C4-2B (cell line): Measurements from ENCODE around the gene RNF130.
A peak's percentile ranks its signal among the peaks of the same experiment; 100 is the strongest.

Source experiments
- H3K27ac ChIP-seq: fragments of 450-650 bp; 2 replicates; pipeline ENCODE4 v1.5.1; 2017
- ZFX ChIP-seq: fragments of 450-650 bp; IDR thresholded peaks from 2 replicates; pipeline ENCODE4 v1.6.1; 2017
- TF ChIP-seq, protein P1 (sequence below): fragments of 450-650 bp; conservative IDR thresholded peaks from 2 replicates; pipeline ENCODE4 v1.5.1; 2017; ENCODE audit warnings: mild to moderate bottlenecking

The RNF130 gene

DNA sequence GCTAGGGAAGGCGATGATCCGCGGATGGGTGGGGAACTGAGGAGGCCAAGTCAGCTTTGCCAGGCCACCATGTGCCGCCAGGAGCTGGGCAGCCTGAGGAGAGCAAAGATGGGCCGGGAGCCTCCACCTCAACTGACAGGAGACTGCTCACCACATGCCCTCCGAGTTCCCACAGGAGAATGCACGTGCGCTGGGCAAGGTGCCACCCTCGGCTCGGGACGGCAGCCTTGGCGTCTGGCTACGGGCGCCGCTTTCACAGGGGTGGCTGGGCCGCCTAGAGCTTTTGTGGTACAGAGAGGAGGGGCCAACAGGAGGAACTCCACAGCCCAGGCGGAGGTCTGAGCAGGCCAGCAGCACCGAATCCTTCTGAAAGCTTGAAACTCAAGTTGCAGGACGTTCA, 158.6 kb downstream of the RNF130 start:
- H3K27ac ChIP-seq, result peak overlapping the region; percentile 84
- TF ChIP-seq ZFX, result no peak
- TF ChIP-seq, protein P1, sequence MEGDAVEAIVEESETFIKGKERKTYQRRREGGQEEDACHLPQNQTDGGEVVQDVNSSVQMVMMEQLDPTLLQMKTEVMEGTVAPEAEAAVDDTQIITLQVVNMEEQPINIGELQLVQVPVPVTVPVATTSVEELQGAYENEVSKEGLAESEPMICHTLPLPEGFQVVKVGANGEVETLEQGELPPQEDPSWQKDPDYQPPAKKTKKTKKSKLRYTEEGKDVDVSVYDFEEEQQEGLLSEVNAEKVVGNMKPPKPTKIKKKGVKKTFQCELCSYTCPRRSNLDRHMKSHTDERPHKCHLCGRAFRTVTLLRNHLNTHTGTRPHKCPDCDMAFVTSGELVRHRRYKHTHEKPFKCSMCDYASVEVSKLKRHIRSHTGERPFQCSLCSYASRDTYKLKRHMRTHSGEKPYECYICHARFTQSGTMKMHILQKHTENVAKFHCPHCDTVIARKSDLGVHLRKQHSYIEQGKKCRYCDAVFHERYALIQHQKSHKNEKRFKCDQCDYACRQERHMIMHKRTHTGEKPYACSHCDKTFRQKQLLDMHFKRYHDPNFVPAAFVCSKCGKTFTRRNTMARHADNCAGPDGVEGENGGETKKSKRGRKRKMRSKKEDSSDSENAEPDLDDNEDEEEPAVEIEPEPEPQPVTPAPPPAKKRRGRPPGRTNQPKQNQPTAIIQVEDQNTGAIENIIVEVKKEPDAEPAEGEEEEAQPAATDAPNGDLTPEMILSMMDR, result no peak

DNA sequence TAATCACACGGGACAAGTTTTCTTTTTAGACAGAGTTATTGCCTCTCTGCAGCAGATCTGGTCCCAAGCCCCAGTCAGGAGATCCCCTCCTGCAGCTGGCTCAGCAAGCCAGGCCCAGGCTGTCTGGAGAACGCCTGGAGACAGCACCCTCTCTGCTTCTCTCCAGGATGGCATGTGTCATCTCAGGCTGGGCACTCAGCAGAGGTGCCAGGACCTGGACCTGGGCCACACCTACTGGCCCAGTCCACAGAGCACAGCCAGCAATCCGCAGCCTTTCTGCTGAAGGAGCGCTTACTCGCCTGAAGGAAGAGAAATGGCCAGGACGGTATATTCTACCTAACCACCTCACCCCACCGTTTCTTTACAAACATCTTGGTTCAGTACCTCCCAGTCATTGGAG, 159.2 kb downstream of the RNF130 start:
- TF ChIP-seq, protein P1, result no peak
- no peak for TF ChIP-seq ZFX

DNA sequence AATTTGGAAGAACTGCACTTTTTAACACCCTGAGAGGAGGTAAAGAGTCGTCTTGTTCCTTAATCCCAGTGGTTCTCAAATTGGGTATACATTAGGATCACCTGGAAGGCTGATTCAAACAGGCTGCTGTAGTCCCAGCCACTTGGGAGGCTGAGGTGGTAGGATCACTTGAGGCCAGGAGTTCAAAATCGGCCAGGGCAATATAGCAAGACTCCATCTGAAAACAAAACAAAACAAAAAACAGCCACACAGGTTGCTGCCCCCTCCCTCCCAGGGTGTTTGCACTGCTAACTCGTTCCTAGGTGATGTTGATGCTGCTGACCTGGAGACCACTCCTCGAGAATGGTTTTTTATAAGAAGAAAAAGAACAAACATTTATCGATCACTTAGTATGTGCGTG, 162.3 kb downstream of the RNF130 start:
- TF ChIP-seq, protein P1, result no peak
- TF ChIP-seq ZFX, result no peak
- no peak overlapping the region for H3K27ac ChIP-seq

More for the DNA sequence above, 159.2 kb downstream of the RNF130 start:
- peak overlapping the region; percentile 84 for H3K27ac ChIP-seq

DNA sequence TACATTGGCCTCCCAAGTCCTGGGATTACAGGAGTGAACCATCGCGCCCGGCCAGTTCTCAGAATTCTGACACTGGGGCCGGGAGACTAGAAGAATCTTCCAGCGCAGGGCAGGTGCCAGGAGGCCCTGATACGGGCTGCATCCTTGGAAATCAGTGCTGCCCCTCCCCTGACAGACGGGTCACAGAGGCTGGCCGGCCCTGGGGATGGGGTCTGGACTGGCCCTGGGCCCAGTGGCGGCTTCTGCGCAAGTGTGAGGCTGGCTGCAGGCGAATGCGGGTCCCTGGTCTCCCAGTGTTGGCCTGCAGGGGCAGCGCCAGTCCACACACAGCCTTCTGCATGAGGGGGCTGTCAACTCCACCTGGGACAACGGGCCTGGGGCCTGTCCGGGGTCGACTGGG, 163.0 kb downstream of the RNF130 start:
- H3K27ac ChIP-seq, result peak overlapping the region; percentile 80
- TF ChIP-seq, protein P1, result no peak
- TF ChIP-seq ZFX, result no peak

DNA sequence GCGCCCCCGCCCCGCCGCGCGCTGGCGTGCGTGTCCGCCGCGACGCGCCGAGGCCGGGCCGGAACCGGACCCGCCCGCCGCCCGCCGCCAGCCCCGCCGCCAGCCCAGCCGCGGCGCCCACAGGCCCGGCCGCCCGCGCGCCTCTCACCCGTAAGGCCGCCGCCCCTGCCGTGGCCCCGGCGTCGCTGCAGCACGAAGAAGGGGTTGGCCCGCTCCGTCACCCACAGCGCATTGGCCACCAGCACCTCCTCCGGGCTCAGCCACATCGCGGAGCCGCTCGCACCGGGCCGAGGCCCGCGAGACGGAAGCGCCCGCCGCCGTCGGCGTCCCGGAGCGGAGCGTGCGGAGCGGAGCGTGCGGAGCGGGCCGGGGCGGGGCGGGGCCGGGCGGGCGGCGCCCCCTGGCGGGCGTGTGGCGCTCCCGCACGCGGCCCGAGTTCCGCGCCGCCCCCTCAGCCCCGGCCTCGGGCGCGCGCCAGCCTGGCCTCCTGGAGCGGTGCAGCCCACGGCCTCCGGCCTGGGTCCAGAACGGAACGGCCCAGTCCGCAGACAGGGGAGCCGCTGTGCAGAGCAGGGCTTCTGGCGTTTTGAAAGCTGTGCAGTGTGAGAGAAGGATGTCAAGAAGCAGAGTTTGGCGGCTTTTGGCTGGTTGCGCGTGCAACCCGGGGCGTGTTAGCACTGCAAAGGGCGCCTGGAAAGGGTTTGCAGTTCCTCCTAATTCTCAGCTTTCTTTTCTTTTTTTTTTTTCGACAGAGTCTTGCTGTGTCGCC, 163.8 kb downstream of the RNF130 start, which contains the start of gene TBC1D9B:
Gene TBC1D9B (minus strand): TSS at position 342 of the 769 bp plus-strand sequence. CDS start 76 bp downstream, at position 266.
- TF ChIP-seq, protein P1, result peak; percentile 99
- TF ChIP-seq ZFX, result peak; percentile 81; the same call in 1 of the 2 replicates
- H3K27ac ChIP-seq, result peak within 1 kb of the TSS; percentile 80

DNA sequence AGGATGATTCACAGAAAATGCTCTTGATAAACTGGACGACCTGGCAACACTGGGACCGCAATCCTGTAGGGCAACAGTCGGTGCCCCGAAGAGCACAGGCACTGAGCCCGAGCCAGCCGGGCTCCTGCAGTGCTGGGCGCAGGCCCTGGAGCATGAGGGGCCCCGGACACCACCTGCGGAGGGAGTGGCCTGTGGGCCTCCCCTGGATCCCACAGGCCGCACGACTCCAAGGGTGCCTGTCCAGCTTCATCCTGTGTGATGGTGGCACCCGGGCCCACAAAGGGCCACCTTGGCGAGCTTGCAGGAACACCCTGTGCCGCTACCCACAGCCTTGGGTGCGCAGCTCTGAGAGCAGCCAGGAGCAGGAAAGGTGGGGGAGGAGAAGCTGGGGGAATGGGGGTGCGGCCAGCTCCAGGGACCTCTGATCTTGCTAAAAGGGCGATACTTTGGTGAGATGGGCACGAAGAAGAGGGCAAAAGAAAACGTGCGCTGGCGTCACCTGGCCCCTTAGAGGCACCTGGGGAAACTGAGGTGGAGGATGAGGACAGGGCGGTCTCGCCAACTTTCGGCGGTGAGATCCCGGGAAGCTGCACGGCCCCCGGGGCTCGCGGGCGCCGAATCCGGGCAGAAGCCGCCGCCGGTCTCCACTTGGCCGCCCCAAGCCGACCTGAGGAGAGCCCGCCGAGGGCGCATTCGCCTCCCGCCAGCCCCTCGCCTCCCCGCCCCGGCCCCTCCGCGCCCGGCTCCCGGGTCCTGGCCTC, 164.6 kb downstream of the RNF130 start:
- TF ChIP-seq, protein P1, result no peak
- no peak for TF ChIP-seq ZFX
- peak overlapping the region; percentile 80 for H3K27ac ChIP-seq

DNA sequence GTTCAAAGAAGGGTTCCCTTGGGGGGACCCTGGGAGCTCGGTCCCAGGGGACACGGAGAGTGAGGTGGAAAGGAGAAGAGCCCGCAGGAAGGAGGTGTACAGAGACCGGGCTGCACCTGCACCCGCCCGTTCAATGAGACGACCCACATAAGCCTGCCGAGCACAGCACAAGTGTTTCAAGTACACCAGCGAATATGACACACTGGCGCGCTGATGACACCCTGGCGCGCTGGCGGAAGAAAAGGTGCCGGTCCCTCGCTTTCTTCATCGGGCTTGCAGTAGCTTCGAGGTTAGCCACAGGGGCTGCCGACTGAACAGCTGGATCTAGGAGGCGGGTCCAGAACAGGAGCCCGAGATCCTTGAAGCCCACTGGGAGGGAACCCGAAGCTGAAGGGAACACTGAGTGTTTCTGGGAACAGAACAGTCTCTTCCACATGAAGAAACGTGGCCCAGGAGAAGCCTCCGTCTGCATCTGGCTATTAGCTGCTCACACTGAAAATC, 165.2 kb downstream of the RNF130 start:
- no peak for TF ChIP-seq ZFX
- TF ChIP-seq, protein P1, result no peak
- peak overlapping the region; percentile 80 for H3K27ac ChIP-seq
